Urinary bladder (tissue), 4 donors: ENCODE results near the gene LRP1B. TPM values are rescaled to one million over a fixed set of nuclear protein-coding genes. Genes with fewer than 3 reads are reported as not detected.

Source experiments
- DNase-seq: peaks from one replicate; pipeline ENCODE4 v3.0.0-alpha.2; 2015; ENCODE audit errors: extremely low spot score
- H3K27ac ChIP-seq: one replicate; pipeline ENCODE4 v1.5.1; 2013; ENCODE audit warnings: low read depth, mild to moderate bottlenecking, moderate library complexity
- H3K36me3 ChIP-seq: one replicate; pipeline ENCODE4 v1.6.1; 2013; ENCODE audit warnings: mild to moderate bottlenecking, moderate library complexity; ENCODE audit not compliant: insufficient read depth
- H3K4me1 ChIP-seq: one replicate; pipeline ENCODE4 v1.6.1; 2013; ENCODE audit warnings: mild to moderate bottlenecking, moderate library complexity; ENCODE audit not compliant: insufficient read depth
- H3K4me3 ChIP-seq: one replicate; pipeline ENCODE4 v1.5.1; 2013; ENCODE audit warnings: low read depth, low read length
- WGBS: extraction: QIAGEN DNeasy Blood & Tissue Kit; methylation state at CpG from one replicate; pipeline ENCODE4 v1.1.7; 2013; 5-methylcytosine and 5-hydroxymethylcytosine counted together
- polyA plus RNA-seq: library from polyadenylated mRNA; stranded (reverse); fragments of 200-250 nt; gene quantifications from one replicate; pipeline ENCODE4 v1.2.3, GENCODE V29; 2013
- total RNA-seq: library from RNA; depleted of rRNA; stranded (reverse); fragments of >200 nt; gene quantifications from one replicate; pipeline ENCODE4 v1.2.3, GENCODE V29; 2014
- donor health status: healthy with polysubstance abuse.
- donor health status: healthy.

The LRP1B gene
- total and polyA plus RNA-seq, 2 donors, result 0.05 to 13.3 TPM

- WGBS, result 59% methylated on average over 7 of the region's 7 CpGs
- Histone ChIP-seq H3K36me3 (no peaks in the 10 kb centered on the region), H3K27ac (no peak overlapping the region), H3K4me1 (no peaks in the 10 kb centered on the region), H3K4me3 (no peak overlapping the region)
- DNase-seq, result no peak
These were observed 186.9 kb downstream of the LRP1B start for GRCh38 chr2:141943918-141944317.

- Histone ChIP-seq H3K4me3 (no peak overlapping the region), H3K4me1 (no peaks in the 10 kb centered on the region), H3K27ac (no peak overlapping the region), H3K36me3 (no peaks in the 10 kb centered on the region)
- WGBS, result 86% methylated on average over 5 of the region's 5 CpGs
- DNase-seq, result no peak
These were observed 188.6 kb downstream of the LRP1B start for GRCh38 chr2:141942006-141942789.

- H3K4me3 ChIP-seq, result no peak overlapping the region
- H3K27ac ChIP-seq, result no peak overlapping the region
- WGBS, result 84% methylated on average over 1 of the region's 1 CpG
- H3K4me1 ChIP-seq, result no peaks in the 10 kb centered on the region
- no peaks in the 10 kb centered on the region for H3K36me3 ChIP-seq
- DNase-seq, result no peak
These were observed 189.6 kb downstream of the LRP1B start for GRCh38 chr2:141941210-141941714.

GRCh38 chr2:141940709-141941108 lies 190.1 kb downstream of the LRP1B start:
- WGBS, result 38% methylated on average over 1 of the region's 1 CpG
- Histone ChIP-seq H3K4me3 (no peak overlapping the region), H3K27ac (no peak overlapping the region), H3K4me1 (no peaks in the 10 kb centered on the region), H3K36me3 (no peaks in the 10 kb centered on the region)
- no peak for DNase-seq

GRCh38 chr2:141933226-141933625 lies 197.6 kb downstream of the LRP1B start:
- no peak for DNase-seq
- H3K36me3 ChIP-seq, result no peaks in the 10 kb centered on the region
- H3K4me3 ChIP-seq, result no peak overlapping the region
- H3K27ac ChIP-seq, result no peak overlapping the region
- 66% methylated on average over 1 of the region's 1 CpG for WGBS
- no peaks in the 10 kb centered on the region for H3K4me1 ChIP-seq

GRCh38 chr2:141932261-141932660 lies 198.6 kb downstream of the LRP1B start:
- H3K4me3 ChIP-seq, result no peak overlapping the region
- H3K4me1 ChIP-seq, result no peaks in the 10 kb centered on the region
- no peak for DNase-seq
- no peaks in the 10 kb centered on the region for H3K36me3 ChIP-seq
- no peak overlapping the region for H3K27ac ChIP-seq
- WGBS, result 80% methylated on average over 2 of the region's 2 CpGs

- DNase-seq, result no peak
- Histone ChIP-seq H3K36me3 (no peaks in the 10 kb centered on the region), H3K27ac (no peak overlapping the region), H3K4me3 (no peak overlapping the region), H3K4me1 (no peaks in the 10 kb centered on the region)
- 72% methylated on average over 3 of the region's 3 CpGs for WGBS
These were observed 199.0 kb downstream of the LRP1B start for GRCh38 chr2:141931797-141932196.

GRCh38 chr2:141930803-141931202 lies 200.0 kb downstream of the LRP1B start:
- Histone ChIP-seq H3K4me3 (no peak overlapping the region), H3K4me1 (no peaks in the 10 kb centered on the region), H3K27ac (no peak overlapping the region), H3K36me3 (no peaks in the 10 kb centered on the region)
- no peak for DNase-seq

- Histone ChIP-seq H3K27ac (no peak overlapping the region), H3K4me1 (no peaks in the 10 kb centered on the region), H3K4me3 (no peak overlapping the region), H3K36me3 (no peaks in the 10 kb centered on the region)
- DNase-seq, result no peak
- WGBS, result 75% methylated on average over 8 of the region's 8 CpGs
These were observed 201.2 kb downstream of the LRP1B start for GRCh38 chr2:141929331-141930252.

GRCh38 chr2:141928476-141928875 lies 202.3 kb downstream of the LRP1B start:
- no peak overlapping the region for H3K4me3 ChIP-seq
- H3K27ac ChIP-seq, result no peak overlapping the region
- no peak for DNase-seq
- no peaks in the 10 kb centered on the region for H3K36me3 ChIP-seq
- no peaks in the 10 kb centered on the region for H3K4me1 ChIP-seq

- Histone ChIP-seq H3K4me1 (no peaks in the 10 kb centered on the region), H3K27ac (no peak overlapping the region), H3K4me3 (no peak overlapping the region), H3K36me3 (no peaks in the 10 kb centered on the region)
- DNase-seq, result no peak
These were observed 203.3 kb downstream of the LRP1B start for GRCh38 chr2:141927536-141927935.

- WGBS, result 63% methylated on average over 1 of the region's 1 CpG
- Histone ChIP-seq H3K4me3 (no peak overlapping the region), H3K4me1 (no peaks in the 10 kb centered on the region), H3K27ac (no peak overlapping the region), H3K36me3 (no peaks in the 10 kb centered on the region)
- no peak for DNase-seq
These were observed 205.3 kb downstream of the LRP1B start for GRCh38 chr2:141925511-141925910.

- Histone ChIP-seq H3K36me3 (no peaks in the 10 kb centered on the region), H3K27ac (no peak overlapping the region), H3K4me1 (no peaks in the 10 kb centered on the region), H3K4me3 (no peak overlapping the region)
- WGBS, result 84% methylated on average over 1 of the region's 1 CpG
- DNase-seq, result no peak
These were observed 207.2 kb downstream of the LRP1B start for GRCh38 chr2:141923657-141924056.
